ENCODE measurements around the gene HYOU1. TPM values are rescaled to one million over a fixed set of nuclear protein-coding genes. Genes with fewer than 3 reads are reported as not detected.
A peak's percentile ranks its signal among the peaks of the same experiment; 100 is the strongest.
"Not testable (repeated sequence)": the region's sequence is repeated elsewhere in the genome, so short reads cannot be mapped to it uniquely, and the experiment has no call there.

Gene HYOU1
- total and polyA plus RNA-seq, 10 donors = 12.3 to 131 (median 72.0) TPM

DNA sequence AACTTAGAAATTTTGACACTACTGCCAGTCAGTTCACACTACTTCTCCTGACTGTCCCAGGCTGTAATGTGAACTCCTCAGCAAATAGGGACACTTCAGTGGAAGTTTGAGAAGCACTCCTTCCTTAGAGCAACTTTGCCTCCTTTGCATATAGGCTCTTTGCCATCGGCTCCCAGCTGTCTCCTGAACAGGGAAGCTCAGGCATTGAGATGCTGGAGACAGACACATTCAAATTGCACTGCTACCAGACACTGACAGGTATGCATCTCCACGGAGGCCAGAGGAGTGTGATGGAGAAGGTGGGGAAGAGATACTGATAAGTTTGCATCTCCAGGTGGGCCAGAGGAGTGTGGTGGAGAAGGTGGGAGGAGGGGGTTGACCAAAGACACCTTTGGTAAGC, 37.0 kb downstream of the HYOU1 start:
- 42 to 73% (median 63%) methylated on average over 2 of the region's 2 CpGs for whole genome bisulfite sequencing, 5 donors
- TF ChIP-seq, protein P1, sequence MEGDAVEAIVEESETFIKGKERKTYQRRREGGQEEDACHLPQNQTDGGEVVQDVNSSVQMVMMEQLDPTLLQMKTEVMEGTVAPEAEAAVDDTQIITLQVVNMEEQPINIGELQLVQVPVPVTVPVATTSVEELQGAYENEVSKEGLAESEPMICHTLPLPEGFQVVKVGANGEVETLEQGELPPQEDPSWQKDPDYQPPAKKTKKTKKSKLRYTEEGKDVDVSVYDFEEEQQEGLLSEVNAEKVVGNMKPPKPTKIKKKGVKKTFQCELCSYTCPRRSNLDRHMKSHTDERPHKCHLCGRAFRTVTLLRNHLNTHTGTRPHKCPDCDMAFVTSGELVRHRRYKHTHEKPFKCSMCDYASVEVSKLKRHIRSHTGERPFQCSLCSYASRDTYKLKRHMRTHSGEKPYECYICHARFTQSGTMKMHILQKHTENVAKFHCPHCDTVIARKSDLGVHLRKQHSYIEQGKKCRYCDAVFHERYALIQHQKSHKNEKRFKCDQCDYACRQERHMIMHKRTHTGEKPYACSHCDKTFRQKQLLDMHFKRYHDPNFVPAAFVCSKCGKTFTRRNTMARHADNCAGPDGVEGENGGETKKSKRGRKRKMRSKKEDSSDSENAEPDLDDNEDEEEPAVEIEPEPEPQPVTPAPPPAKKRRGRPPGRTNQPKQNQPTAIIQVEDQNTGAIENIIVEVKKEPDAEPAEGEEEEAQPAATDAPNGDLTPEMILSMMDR (IDR thresholded peaks at IDR 0.05 in 8 of 11, conservative IDR thresholded peaks at IDR 0.05 in 3 of 11) = no peak
- no peak for TF ChIP-seq POLR2A (IDR thresholded peaks at IDR 0.05)
- TF ChIP-seq POLR2AphosphoS5 (IDR thresholded peaks at IDR 0.05) = no peak
- H3K27me3 ChIP-seq (replicated peaks in 1 of 7) = no peaks in the 10 kb centered on the region
- H3K4me3 ChIP-seq = peak overlapping the region; percentile 66 to 94 (median 89)
- peaks cover 40 to 88% (median 67%) of the 10 kb centered on the region in 6 donors for H3K4me1 ChIP-seq
- peak overlapping the region in 3 of 8 donors; percentile 94 to 99 (median 98) for H3K27ac ChIP-seq
- peaks cover 0 to 73% (median 53%) of the 10 kb centered on the region in 6 donors for H3K36me3 ChIP-seq
- intact Hi-C loops (cut with DNase I; ENCODE audit: low total_unique reads) = no loop called here
- no peak for DNase-seq
- no peaks in the 10 kb centered on the region for H3K9me3 ChIP-seq

DNA sequence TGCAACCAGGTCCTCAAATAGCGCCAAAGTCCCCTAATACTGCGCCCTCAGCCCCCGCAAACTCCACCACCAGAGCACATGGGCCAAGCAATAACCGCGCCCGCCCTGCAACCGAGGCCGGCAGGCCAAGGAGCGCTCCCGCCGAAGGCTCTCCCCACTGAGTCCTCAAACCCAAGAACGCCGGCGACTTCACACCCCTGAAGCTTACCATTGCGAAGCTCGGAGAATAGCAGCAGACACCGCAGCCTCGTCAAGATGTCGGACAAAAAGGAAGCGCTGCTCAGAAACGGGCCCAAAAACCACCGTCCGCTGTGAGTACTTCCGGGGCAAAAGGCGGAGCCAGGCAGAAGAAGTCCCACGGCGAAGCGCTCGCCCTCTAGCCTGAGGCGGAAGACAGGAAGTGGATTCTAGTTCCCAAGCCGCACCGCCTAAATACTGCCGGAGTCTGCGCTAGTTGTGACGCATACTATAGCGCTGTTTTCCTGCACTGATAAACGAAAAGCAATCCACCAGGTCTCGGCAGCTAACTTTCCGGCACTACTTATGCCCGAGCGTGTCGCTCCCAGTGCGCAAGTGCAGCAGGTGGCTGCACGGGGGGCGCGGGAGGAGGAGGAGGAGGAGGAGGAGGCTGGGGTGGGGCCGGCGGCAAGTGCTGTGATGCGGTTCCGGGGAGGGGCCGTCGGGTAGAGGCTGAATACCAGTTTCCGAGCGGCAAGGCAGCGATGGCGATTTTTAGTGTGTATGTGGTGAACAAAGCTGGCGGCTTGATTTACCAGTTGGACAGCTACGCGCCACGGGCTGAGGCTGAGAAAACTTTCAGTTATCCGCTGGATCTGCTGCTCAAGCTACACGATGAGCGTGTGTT, 38.7 kb downstream of the HYOU1 start, which contains the start of the genes RPS25 and TRAPPC4:
Gene RPS25 (minus strand): TSS at position 270 of the 865 bp plus-strand sequence. CDS start 59 bp downstream, at position 211.
Gene TRAPPC4 (plus strand): TSS at position 693 of the 865 bp plus-strand sequence. CDS start 30 bp downstream, at position 723.
- peak within 1 kb of the TSS; percentile 89 to 99 (median 98) for H3K27ac ChIP-seq
- peak within 1 kb of the TSS; percentile 66 to 94 (median 89) for H3K4me3 ChIP-seq
- 0 to 2% (median 1%) methylated on average over 45 to 63 of the region's 63 CpGs for WGBS, 5 donors
- intact Hi-C loops (cut with DNase I; ENCODE audit: low total_unique reads) = no loop called here
- peak; percentile 99 for DNase-seq
- H3K27me3 ChIP-seq (replicated peaks in 1 of 7) = no peaks in the 10 kb centered on the region
- TF ChIP-seq POLR2A (IDR thresholded peaks at IDR 0.05) (peak in 1 of 3 donors; percentile 47), POLR2AphosphoS5 (IDR thresholded peaks at IDR 0.05) (peak; percentile 92 to 94 (median 93))
- TF ChIP-seq, protein P1 (IDR thresholded peaks at IDR 0.05 in 8 of 11, conservative IDR thresholded peaks at IDR 0.05 in 3 of 11) = peak in 4 of 11 experiments; percentile 20 to 46 (median 37)
- peaks cover 0 to 73% (median 52%) of the 10 kb centered on the region in 6 donors for H3K36me3 ChIP-seq
- no peaks in the 10 kb centered on the region for H3K9me3 ChIP-seq
- peaks cover 37 to 81% (median 58%) of the 10 kb centered on the region in 6 donors for H3K4me1 ChIP-seq

DNA sequence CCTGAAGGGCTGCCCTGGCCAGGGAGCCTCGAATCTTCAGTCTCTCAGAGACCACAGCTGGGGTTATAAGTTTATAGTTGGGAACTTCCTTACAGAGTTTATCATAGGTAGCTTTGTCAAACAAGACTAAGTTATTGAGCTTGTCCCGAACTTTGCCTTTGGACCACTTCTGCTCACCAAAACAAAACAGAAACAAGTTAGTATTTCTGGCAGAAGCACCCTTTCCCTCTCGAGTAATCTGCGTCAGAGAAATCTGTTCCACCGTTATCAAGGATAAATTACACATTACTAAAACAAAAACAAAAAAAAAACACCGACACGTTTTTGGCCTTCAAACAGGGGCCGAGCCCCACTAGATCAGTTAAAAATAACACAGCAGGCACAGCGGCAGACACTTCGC, 39.6 kb downstream of the HYOU1 start:
- WGBS, 5 donors = 1 to 4% (median 2%) methylated on average over 10 of the region's 10 CpGs
- Histone ChIP-seq H3K36me3 (peaks cover 0 to 73% (median 53%) of the 10 kb centered on the region in 6 donors), H3K4me3 (peak overlapping the region; percentile 66 to 94 (median 89)), H3K4me1 (peaks cover 37 to 73% (median 56%) of the 10 kb centered on the region in 6 donors), H3K27ac (peak overlapping the region; percentile 89 to 99 (median 98))
- DNase-seq = peak; percentile 9
- H3K9me3 ChIP-seq; H3K27me3 ChIP-seq (replicated peaks in 1 of 7); intact Hi-C loops (cut with DNase I; ENCODE audit: low total_unique reads): not testable (repeated sequence)

DNA sequence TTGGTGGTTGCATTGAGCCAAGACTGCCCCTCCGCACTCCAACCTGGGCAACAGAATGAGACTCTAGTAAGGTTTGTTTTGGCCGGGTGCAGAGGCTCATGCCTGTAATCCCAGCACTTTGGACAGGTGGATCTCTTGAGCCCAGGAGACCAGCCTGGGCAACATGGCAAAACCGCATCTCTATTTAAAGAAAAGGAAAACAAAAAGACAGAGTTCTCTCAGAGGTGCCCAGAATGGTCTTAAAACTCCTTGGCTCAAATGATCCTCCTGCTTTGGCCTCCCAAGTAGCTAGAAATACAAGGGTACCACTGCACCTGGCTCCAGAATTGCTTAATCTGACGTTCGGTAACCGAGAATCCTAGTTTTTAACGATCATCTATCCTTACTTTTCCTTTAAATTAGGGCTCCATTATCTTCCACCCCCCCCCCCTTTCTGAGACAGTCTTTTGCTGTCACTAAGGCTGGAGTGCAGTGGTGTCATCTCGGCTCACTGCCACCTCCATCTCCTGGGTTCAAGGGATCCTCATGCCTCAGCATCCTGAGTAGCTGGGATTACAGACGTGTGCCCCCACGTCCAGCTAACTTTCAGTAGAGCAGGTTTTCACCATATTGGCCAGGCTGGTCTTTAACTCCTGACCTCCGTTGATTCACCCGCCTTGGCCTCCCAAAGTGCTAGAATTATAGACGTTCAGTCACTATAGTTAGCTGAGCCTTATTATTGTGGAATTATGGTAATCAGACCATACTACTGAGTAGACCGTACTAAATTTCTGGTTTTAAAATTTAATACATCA, 40.6 kb downstream of the HYOU1 start:
- WGBS, 5 donors = 71 to 83% (median 77%) methylated on average over 14 of the region's 14 CpGs
- intact Hi-C loops (cut with DNase I; ENCODE audit: low total_unique reads) = no loop called here

More for the DNA sequence above, 40.6 kb downstream of the HYOU1 start:
- peak overlapping the region in 6 of 8 donors; percentile 94 to 99 (median 98) for H3K27ac ChIP-seq
- peaks cover 0 to 73% (median 54%) of the 10 kb centered on the region in 6 donors for H3K36me3 ChIP-seq
- no peak for TF ChIP-seq POLR2AphosphoS5 (IDR thresholded peaks at IDR 0.05)
- TF ChIP-seq POLR2A (IDR thresholded peaks at IDR 0.05) = no peak
- TF ChIP-seq, protein P1 (IDR thresholded peaks at IDR 0.05 in 8 of 11, conservative IDR thresholded peaks at IDR 0.05 in 3 of 11) = no peak
- H3K4me1 ChIP-seq = peaks cover 37 to 64% (median 51%) of the 10 kb centered on the region in 6 donors
- H3K4me3 ChIP-seq = peak overlapping the region in 5 of 8 donors; percentile 86 to 93 (median 89)
- H3K27me3 ChIP-seq (replicated peaks in 1 of 7) = no peaks in the 10 kb centered on the region
- DNase-seq = peak; percentile 34
- no peaks in the 10 kb centered on the region for H3K9me3 ChIP-seq
